ENCODE data around the gene ZFYVE1.

DNA sequence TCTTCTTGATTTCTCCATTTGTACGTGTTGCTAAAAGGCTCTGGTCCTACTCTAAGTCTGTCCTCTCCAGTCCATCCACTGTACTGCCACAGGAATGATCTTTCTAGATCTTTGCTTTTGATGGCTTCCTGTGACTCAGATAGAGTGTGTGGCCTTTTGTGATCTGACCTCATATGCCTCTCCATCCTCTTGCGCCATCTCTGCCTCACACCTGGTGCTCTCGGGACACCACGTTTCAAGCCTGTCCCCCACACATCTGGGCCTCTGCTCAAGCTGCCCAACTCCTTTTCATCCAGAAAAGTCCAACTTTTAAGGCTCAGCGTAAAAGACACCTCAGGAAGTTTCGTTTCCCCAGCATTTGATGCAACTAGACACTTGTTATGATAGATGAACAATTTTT is 61.7 kb downstream of the ZFYVE1 start:
- TF ChIP-seq, protein P1, sequence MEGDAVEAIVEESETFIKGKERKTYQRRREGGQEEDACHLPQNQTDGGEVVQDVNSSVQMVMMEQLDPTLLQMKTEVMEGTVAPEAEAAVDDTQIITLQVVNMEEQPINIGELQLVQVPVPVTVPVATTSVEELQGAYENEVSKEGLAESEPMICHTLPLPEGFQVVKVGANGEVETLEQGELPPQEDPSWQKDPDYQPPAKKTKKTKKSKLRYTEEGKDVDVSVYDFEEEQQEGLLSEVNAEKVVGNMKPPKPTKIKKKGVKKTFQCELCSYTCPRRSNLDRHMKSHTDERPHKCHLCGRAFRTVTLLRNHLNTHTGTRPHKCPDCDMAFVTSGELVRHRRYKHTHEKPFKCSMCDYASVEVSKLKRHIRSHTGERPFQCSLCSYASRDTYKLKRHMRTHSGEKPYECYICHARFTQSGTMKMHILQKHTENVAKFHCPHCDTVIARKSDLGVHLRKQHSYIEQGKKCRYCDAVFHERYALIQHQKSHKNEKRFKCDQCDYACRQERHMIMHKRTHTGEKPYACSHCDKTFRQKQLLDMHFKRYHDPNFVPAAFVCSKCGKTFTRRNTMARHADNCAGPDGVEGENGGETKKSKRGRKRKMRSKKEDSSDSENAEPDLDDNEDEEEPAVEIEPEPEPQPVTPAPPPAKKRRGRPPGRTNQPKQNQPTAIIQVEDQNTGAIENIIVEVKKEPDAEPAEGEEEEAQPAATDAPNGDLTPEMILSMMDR (IDR thresholded peaks at IDR 0.05) = no peak
- TF ChIP-seq POLR2AphosphoS5 (IDR thresholded peaks at IDR 0.05) (no peak), POLR2A (IDR thresholded peaks at IDR 0.05) (no peak)

All from breast epithelium (tissue), 3 donors.